Stimulated activated CD4-positive, alpha-beta T cell treated with anti-CD3 and anti-CD28 coated beads, Interleukin-4, amount 100 ng/mL, for 24 hours (primary cell): ENCODE data around the gene EDEM3.
"Not testable (repeated sequence)": the region's sequence is repeated elsewhere in the genome, so short reads cannot be mapped to it uniquely, and the experiment has no call there.

Experiments
- DNase-seq: peaks from one replicate; pipeline ENCODE4 v3.0.0-alpha.2; 2020

EDEM3 gene

DNA sequence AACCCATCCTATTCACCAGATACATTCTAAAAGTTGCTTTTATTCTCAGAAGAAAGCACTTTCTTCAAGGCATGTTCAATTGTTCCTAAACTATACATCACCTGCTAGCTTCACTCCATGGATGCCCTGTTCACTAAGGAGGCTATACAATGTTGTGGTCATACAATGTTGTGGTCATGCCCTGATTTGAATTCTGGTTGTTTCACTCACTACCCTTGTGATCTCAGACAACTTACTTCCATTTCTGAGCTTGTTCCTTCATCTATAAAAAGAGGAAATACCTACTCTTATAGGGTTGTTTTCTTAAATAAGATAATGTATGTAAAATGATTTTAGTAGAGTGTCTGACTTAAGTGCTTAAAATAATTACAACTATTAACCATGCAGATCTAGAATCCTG lies 19.7 kb downstream of the EDEM3 start:
- no peak for DNase-seq

DNA sequence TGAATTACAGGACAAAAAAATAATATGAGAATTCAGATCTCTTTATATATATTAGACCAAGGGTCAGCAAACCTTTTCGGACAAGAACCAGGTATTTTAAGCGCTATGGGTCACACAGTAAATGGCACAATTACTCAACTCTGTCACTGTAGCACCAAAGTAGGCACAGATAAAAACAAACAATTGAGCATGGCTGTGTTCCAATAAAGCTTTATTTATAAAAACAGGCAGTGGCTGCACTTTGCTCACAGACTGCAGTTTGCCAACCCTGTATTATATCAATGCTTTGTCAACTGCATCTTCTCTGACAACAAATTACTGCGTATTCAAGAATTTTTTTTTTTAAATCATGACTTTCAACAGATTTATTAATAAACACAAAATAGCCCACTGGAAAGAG lies 29.8 kb downstream of the EDEM3 start:
- DNase-seq, result no peak

DNA sequence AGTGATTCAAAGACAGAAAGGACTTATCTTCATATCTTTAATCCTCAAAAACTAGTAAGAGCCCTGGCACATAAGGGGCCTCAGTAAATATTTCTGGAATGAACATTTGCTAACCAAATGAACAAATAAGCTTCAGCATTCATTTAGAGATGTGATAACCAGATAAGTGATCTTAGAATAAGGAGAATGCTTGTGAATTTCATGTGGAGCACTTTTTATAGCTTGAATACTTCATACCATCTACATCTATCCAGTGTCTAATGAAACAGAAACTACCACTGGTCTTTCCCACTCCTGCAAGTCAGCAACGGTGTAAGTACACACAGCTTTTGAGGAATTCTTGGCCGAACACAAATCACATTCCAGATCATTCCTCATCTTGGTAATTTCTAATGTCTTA lies 38.5 kb downstream of the EDEM3 start:
- DNase-seq, result no peak

DNA sequence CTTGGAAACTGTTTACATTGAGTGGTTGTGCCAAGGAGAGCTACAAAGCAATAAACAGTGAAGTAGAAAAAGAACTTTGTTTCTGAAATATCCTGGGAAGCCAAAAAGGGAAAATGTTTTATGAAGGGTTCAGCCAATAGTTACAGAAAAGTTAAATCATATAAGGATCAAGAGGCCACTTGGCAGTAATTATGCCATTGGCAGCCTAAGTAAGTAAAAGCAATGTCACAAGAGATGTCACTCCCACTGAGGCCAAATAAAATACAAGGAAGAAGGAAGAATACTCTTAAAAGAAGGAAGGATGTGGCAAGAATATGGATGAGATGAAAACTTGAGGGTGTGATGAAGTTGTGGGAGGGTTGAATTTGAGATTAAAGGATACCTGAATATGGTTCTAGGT lies 45.2 kb downstream of the EDEM3 start:
- no peak for DNase-seq

DNA sequence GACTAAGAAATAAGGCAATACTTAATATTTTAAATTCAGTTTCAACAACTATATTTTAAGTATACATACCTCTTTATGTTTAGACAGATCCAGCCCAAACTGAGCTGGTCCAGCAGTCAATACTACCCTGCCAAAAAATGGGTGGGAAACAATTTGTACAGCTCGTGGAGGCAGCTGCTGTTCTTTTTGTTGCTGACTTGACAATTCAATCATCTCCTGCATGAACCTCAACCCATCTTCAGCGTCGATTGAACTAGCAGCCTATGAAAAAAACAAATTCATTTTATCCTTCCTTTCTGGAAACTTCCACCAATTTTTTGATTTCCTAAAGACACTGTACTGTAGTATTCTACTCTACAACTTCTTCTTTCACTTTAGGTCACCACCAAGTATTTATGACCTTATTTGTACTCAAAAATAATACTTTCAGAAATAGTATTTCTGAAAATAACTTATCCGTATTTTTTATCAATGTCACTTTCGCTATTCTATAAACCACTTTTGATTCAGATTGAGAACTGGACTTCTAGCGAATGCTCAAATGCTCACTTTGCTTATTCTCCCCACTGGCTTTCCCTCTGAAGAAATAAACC lies 46.5 kb downstream of the EDEM3 start:
- DNase-seq, result no peak

DNA sequence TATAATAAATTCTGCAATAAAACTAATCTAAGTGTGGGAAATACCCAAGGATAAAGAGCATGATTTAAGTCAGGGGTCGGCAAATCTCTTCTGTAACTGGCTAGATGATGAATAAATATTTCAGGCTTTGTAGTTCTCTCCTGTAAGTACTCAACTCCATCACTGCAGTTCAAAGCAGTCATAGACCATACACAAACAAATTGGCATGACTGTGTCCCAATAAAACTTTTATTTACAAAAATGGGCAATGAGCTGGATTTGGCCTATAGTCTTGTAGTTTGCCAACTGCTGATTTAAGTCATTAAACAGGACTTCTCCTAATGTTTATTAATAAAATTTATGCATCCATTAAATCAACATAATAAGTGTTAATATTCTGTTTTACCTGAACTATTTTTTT lies 49.4 kb downstream of the EDEM3 start:
- DNase-seq, result no peak

DNA sequence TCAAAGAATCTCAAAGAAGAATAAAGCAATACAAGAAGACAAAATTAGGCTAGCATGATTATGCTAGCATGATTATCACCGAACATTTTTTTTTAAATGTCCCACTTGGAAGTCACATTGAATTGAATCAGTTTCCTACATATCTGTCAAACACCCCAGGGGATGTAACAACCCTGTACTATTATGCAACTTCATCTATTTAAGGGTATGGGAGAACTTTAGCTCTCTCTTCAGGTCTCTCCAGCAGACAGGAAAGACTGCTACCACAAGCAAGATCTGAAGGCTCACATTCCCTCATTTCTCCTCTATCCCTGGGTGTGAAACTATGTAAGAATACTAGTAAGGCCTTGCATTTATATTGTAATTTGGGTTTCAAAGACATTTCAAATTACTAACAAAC lies 52.8 kb downstream of the EDEM3 start:
- DNase-seq, result no peak

DNA sequence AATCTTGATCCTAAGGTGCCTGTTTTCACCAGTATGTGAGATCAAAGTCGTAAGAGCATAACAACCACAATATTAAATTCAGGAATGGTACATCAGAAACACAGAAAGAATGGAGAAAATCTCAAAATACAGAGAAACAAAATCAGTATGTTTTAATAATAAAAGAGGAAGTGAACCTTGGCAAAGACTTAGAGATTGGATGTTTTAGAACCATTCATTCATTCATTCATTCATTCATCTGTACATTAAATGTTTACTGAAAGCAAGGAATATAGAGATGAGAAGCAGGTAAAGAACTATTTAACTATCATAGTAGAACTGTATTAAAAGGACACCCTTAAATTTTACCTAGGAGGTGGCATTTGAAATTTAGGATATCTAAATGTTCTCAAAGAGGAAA lies 55.7 kb downstream of the EDEM3 start:
- DNase-seq, result no peak

DNA sequence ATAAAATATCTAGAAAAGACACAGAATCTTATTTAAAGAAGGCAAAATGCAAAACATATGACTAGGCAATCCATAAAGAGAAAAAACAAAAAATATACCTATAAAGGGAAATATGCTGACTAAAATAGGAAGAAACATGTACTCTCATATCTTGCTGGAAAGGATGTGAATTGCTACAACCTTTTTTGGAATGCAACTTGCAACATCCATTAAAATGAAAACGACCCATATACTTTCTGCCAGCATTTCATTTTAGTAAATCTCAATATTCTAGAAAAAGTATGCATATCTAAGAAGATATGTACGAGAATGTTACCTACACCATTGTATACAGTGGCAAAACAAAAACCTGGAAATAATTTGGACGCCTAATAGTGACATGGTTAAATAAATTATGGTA lies 56.6 kb downstream of the EDEM3 start:
- no peak for DNase-seq

DNA sequence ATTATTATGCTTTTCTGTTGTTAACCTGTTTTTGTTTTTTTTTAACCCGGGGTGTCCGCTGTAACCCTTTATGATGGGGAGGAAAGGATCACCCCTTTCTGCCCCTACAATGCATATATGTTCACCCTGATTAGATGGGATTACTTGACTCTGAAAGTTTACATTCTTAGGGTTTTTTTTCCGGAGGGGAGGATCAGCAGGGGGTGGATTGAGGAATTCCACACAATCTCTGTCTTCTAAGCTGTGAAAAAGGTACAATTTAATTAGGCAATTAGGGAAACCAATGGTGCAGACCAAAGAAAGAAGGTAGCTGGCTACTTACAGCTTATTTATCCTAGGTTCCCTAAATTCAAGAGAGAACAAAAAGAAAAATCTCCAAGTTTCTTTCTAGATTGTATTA lies 58.3 kb downstream of the EDEM3 start:
- no peak for DNase-seq

DNA sequence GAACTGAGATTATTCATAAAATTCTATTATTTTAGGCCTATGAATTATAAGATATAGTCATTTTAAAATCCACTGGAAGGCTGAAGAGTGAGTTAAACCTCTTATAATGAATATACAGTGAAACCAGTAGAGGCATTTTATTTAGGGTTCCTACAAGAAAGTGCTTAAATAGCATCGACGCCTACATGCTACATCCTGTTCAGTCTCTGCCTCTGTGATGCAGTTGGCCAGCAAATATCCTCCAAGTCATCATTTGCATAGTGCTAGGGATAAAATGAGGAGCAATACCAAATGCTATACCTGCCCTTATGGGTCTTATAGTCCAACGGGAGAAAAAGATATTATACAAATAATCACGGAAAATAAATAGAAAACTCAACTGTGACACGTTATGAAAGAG lies 59.6 kb downstream of the EDEM3 start:
- no peak for DNase-seq

DNA sequence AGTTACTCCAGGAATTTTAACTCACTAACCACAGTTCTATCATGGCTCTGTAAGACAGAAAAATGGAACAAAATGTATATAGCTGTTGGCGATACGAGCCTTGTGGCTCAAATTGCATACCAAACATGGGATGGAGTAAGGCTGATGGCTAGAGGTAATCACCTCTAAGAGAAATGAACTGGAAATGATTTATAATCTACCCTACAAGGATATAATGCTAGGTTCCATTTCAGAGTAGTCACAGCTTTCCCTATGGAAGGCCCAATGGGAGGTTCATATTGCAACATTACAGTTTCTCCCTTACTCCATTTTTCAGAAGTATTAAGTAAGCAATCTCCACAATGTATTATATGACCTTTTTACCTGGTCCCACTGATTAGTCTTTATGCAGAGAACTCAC lies 61.6 kb downstream of the EDEM3 start:
- DNase-seq, result no peak

DNA sequence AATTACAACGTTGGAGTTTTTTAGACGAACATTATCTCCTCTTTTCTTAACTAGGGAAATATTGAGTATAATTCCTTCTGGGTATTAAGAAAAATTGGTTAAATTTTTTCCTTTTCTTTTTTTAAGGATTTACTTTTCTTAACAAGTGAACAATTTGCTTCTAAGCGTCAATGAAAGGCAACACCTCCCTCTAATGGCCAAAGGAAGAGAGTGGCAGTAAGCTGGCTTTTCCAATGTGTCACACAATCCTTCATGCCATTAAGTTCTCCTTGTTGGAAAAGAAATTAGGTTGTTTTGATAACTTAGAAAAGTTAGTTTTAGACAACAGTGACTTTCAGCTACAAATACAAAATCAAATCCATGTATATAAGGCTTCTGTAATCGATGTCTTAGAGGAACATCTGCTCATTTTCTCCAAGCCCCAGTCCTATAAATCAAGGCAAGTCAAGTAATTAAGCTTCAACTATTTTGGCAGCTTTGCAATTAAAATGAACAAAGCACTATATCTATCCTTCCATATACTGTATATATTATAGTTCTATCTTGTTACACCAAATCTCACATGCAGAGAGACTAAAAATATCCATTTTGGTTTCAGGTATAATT lies 62.8 kb downstream of the EDEM3 start:
- no peak for DNase-seq

DNA sequence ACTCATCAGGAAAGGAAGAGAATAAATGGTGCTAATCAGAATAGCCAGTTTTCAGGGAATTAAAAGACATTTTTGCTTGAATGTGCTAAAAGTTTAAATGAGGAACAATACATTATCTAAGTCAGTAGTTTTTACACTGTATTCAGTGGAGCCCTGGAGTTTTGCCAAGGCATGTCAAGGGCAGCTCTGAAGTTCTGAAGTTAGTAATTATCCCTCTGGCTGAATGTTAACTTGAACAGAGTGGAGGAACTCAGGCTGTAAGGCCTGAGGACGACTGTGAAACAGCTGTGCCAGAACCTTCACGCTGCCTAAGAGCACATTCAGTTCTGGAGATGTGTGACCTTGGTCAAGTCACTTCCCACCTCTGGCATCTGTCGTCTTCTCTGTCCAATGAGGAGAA lies 68.1 kb downstream of the EDEM3 start:
- DNase-seq, result no peak

DNA sequence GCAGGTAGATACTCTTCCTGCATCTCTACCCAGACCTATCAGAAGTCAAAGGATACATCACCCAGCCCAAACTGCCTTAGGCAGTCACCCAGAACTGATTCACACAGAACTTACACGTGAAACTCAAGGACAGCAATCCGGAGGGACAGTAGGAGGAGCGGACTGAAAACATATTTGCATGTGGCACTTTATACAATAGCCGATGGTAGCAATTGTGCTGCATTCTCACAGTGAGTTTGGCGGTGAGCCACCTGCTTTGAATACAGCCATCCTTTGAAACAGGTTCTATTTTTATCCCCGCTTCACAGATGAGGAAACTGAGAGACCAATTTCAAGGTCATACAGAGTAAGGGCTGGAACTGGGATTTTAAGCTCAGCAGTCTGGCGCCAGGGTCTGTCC lies 69.5 kb downstream of the EDEM3 start:
- no peak for DNase-seq

DNA sequence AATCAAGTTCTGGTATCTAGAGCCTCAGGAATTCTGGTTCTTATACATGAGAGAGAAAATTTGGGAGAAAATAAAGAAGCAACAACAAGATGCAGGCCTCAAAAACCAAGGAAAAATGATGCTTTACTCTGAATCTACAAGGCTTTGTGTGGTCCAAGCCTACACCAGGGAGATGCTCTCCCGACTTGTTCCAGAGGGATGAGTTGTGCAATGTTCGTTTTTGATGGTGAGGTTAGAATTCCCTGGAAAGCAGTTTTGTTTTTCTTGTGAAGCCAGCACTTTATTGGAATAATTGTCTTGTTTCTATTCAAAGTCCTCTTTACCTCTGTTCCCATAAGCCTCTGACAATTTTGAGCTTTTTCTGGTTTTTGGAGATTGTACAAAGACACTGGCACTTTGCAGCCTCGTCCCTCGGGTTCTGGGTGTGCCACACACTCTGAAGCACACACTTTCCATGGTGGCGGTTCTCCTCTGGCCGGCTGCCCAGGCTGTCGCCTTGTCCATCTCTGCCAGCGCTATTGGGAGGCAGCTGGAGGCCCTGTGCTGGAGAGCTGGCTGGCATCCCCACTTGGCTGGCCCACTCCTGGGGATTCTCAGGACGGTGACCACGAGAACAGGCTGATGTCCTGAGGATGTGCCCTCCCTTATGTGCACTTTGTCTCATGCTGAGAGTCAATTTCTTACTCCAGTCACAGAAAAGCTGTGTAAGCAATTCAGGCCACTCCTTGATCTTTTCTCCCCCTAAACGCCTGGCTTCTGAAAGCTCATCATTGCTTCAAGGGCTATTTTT lies 70.2 kb downstream of the EDEM3 start:
- DNase-seq, result no peak

DNA sequence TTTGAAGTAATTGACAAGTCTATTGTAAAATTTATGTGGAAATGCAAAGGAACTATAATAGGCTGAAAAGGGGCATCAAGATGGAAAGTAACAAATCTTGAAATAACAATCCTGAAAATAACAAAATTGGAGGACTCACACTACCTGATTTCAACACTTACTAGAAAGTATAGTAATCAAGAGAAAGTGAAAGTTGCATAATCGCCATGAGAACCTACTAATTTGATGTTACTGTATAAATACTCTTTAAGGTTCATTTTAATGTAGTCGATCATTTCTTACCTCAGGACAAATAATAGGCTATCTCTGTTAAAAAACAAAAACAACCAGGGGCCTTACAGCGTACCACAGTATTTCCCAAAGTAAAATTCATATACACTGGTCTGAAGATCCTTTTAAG lies 71.7 kb downstream of the EDEM3 start:
- DNase-seq, result no peak

DNA sequence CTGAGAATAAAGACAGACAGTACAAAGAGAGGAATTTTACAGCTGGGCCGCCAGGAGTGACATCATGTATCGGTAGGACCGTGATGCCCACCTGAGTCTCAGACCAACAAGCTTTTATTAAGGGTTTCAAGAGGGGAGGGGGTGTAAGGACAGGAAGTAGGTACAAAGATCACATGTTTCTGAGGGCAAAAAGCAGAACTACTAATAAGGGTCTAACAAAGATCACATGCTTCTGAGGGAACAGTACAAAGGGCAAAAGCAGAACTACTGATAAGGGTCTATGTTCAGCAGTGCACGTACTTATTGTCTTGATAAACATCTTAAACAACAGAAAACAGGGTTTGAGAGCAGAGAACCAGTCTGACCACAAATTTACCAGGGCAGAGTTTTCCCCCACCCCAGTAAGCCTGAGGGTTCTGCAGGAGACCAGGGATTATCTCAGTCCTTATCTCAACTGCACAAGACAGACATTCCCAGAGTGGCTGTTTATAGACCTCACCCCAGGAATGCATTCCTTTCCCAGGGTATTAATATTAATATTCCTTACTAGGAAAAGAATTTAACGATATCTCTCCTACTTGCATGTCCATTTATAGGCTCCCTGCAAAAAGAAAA lies 73.9 kb downstream of the EDEM3 start:
- DNase-seq, result not testable (repeated sequence)

DNA sequence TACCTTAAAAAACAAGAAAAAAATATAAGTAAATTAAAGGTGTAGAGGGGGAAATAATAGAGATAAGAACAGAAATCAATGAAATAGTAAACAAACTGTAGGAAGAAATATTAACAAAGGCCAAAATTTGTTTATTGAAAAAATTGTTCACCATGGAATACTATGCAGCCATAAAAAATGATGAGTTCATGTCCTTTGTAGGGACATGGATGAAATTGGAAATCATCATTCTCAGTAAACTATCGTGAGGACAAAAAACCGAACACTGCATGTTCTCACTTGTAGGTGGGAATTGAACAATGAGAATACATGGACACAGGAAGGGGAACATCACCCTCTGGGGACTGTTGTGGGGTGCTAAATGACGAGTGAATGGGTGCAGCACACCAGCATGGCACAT lies 75.2 kb downstream of the EDEM3 start:
- not testable (repeated sequence) for DNase-seq

DNA sequence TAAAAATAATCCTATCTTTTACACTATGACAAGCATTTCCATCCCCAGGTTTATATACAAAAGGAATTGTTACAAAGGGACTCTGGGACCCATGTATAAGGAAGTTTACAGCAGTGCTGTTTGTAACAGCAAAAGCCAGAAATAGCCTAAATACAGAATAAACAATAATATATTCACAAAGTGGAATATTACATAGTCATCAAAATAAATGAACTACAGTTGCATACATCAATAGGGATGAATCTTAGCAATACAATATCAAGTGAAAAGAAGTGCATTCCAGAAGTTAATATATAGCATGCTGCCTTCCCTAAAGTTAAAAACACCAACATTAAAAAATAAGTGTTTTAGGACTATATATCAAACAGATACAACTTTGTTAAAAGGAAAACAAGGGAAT lies 77.3 kb downstream of the EDEM3 start:
- DNase-seq, result no peak

DNA sequence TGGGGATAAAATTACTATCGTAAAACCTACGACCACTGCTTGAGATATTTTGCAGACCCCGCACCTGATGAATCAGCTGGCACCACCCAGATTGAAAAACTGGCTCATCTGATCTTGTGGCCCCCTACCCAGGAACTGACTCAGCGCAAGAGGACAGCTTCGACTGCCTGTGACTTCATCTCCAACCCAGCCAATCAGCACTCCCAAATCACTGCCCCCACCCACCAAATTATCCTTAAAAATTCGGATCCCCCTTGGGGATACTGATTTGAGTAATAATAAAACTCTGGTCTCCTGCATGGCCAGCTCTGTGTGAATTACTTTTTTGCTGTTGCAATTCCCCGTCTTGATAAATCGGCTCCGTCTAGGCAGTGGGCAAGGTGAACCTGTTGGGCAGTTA lies 81.4 kb downstream of the EDEM3 start:
- no peak for DNase-seq

DNA sequence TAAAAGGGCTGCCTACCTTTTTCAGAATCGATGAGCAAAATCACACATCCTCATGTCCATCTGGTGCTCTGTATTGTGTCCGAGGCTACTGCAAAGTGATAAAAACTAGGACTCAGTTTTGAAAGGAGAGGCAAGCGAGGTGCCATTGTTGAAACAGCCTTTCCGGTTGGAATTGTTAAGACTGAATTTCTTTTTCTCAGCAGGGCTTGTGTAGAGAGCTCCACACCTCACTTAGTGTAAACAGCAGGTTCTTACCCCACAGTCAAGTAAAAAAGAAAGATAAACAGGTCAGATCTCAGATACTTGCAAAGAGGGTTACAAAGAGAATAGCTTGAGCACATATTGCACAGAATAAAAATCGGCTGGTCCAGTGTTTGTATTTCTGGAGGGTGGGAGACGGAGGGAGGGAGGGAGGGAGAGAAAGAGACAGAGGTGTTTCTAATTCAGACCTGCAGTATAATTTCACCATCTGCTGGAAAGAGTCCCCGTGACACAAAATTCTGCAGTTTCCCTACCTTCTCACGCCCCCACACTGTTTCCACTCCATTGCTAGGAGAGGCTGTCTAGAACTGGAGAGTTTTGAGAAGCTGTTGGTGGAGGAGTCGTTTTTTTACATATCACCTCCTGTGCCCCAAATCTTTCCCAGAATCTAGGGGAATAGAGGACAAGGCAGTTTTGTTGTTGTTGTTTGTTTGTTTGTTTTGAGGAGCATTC lies 82.5 kb downstream of the EDEM3 start:
- DNase-seq, result no peak

DNA sequence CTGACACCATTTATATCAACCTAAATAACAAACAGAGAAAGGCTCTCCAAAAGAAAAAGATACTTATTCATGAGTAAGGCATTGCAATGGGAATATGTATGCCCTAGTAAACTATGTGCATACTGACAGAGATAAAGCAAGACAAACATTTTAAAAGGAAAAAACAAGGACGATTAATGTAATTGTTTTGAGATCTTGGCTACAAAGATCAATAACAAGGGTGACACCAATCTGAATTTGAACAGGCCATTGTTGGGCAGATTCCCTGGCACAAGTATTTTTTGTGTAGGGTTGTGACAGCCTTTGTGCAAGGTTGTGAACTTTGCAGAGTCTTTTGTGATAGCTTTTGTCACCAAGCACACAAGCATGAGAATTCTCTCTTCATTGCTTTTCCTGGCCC lies 85.3 kb downstream of the EDEM3 start:
- no peak for DNase-seq

DNA sequence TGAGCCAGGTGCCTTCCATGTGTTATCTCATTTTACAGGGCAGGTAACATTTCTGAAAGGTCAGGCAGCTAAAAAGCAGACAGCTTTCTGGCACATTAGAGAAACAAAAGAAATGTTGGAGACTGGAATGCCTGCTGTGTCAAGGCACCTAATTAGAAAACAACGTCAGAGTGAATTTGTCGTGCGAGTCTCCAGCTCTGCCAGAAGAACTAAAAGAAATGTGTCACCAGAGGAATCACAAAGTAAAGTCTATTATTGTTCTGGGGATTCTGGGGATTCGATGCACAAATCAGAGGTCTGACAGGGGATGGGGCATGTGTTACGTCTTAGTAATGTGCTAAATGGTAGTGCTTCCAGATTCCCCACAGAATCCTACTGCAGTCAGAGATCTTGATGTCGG lies 89.3 kb downstream of the EDEM3 start:
- DNase-seq, result no peak
